ENCODE results near the gene LRRC25. TPM values are rescaled to one million over a fixed set of nuclear protein-coding genes. Genes with fewer than 3 reads are reported as not detected.
A peak's percentile ranks its signal among the peaks of the same experiment; 100 is the strongest.

Gene LRRC25
- total RNA-seq, 1 experiment from 2014 or later = not detected

DNA sequence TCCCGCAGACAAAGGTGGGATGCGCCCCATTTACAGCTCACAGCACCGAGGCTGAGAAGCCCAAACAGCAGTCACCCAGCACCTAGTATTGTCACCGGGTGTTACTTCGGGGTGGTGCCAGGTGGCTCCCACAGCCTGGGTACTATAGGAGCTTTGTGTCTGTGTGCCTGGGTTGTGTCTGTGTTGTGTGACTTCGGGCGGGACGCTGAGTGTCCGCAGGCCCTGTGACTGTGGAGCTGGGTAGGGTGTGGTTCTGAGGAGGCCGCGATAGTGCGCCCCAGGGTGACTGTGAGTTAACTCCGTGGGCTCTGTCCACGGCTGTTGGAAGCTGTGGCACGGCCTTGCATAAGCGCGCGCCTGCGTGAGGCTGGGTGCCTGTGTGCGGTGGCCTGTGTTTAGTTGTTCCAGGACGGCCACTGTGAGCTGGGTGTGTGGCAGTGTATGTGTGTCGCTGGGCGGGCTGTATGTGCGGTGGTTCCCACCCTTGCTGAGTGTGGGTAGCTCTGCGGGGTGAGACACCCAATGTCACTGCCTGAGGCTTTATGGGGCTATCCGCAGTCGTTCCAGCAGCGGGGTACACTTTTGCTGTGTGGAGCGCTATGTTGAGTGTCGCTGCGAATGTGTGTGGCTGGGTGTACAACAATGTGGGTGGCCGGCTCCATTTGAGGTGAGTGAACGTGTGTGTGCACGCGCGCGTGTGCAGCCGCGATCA is 21.2 kb upstream of the LRRC25 start:
- TF ChIP-seq, protein P1, sequence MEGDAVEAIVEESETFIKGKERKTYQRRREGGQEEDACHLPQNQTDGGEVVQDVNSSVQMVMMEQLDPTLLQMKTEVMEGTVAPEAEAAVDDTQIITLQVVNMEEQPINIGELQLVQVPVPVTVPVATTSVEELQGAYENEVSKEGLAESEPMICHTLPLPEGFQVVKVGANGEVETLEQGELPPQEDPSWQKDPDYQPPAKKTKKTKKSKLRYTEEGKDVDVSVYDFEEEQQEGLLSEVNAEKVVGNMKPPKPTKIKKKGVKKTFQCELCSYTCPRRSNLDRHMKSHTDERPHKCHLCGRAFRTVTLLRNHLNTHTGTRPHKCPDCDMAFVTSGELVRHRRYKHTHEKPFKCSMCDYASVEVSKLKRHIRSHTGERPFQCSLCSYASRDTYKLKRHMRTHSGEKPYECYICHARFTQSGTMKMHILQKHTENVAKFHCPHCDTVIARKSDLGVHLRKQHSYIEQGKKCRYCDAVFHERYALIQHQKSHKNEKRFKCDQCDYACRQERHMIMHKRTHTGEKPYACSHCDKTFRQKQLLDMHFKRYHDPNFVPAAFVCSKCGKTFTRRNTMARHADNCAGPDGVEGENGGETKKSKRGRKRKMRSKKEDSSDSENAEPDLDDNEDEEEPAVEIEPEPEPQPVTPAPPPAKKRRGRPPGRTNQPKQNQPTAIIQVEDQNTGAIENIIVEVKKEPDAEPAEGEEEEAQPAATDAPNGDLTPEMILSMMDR (IDR thresholded peaks at IDR 0.05; ENCODE audit: unreplicated experiment) = no peak
- H3K27ac Mint-ChIP-seq (ENCODE audit: low read depth, unreplicated experiment) = no peak overlapping the region
- DNase-seq (ENCODE audit: unreplicated experiment) = no peak
- no peaks in the 10 kb centered on the region for H3K27me3 Mint-ChIP-seq (ENCODE audit: insufficient read depth, unreplicated experiment)
- intact Hi-C loops (cut with micrococcal nuclease) = no loop called here
- H3K36me3 Mint-ChIP-seq (ENCODE audit: insufficient read depth, unreplicated experiment) = peaks cover 7% of the 10 kb centered on the region
- ChIA-PET POLR2A (interaction anchor here (0.7 to 2.7 kb wide), 19 partner anchors 8 to 213 kb away, joined by 3 to 24 read pairs (median 4); partner anchors contain the start of genes ELL, GDF15, JUND and LSM4), CTCF (interaction anchor here (0.6 to 2.9 kb wide), 22 partner anchors 8 to 424 kb away, joined by 3 to 10 read pairs (median 3); no protein-coding TSS in a partner anchor)
- H3K4me3 Mint-ChIP-seq (ENCODE audit: unreplicated experiment) = peak overlapping the region; percentile 77
- BruUV-seq (replicated peaks) = no TSS peak
- H3K9me3 Mint-ChIP-seq (ENCODE audit: unreplicated experiment) = no peaks in the 10 kb centered on the region
- peaks cover 29% of the 10 kb centered on the region for H3K4me1 Mint-ChIP-seq (ENCODE audit: insufficient read depth, unreplicated experiment)

DNA sequence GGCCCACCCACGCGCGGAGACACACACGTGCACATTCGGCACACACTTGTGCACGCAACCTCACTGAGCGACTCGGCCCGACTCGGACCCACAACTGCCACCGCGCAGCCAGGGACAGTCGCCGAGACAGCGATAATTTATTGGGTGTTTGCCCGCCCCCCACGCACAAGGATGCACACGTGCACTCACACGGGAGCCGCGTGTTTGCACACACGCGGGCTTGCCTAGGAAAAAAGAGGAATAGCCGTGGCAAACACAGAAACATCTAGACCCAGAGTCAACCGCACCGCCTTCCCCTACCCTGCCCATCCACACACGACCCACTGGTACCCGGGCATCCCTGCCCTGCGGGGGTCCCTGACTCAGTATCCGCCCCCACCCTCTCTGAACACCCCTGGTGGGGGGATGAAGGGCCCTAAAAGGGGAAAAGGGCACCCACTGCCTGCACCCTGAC is 20.6 kb upstream of the LRRC25 start:
- ChIA-PET POLR2A (interaction anchor here (1.3 to 2.3 kb wide), 5 partner anchors 8 to 138 kb away, joined by 6 to 24 read pairs (median 8); partner anchors contain the start of genes GDF15 and JUND), CTCF (interaction anchor here (0.6 to 1.9 kb wide), 9 partner anchors 20 to 186 kb away, joined by 3 to 10 read pairs (median 3); no protein-coding TSS in a partner anchor)
- no TSS peak for BruUV-seq (replicated peaks)
- Mint-ChIP-seq H3K9me3 (ENCODE audit: unreplicated experiment) (no peaks in the 10 kb centered on the region), H3K4me1 (ENCODE audit: insufficient read depth, unreplicated experiment) (peaks cover 26% of the 10 kb centered on the region), H3K27ac (ENCODE audit: low read depth, unreplicated experiment) (no peak overlapping the region), H3K4me3 (ENCODE audit: unreplicated experiment) (peak overlapping the region; percentile 77), H3K36me3 (ENCODE audit: insufficient read depth, unreplicated experiment) (peaks cover 7% of the 10 kb centered on the region), H3K27me3 (ENCODE audit: insufficient read depth, unreplicated experiment) (no peaks in the 10 kb centered on the region)
- DNase-seq (ENCODE audit: unreplicated experiment) = no peak
- intact Hi-C loops (cut with micrococcal nuclease) = no loop called here
- TF ChIP-seq, protein P1 (IDR thresholded peaks at IDR 0.05; ENCODE audit: unreplicated experiment) = no peak

DNA sequence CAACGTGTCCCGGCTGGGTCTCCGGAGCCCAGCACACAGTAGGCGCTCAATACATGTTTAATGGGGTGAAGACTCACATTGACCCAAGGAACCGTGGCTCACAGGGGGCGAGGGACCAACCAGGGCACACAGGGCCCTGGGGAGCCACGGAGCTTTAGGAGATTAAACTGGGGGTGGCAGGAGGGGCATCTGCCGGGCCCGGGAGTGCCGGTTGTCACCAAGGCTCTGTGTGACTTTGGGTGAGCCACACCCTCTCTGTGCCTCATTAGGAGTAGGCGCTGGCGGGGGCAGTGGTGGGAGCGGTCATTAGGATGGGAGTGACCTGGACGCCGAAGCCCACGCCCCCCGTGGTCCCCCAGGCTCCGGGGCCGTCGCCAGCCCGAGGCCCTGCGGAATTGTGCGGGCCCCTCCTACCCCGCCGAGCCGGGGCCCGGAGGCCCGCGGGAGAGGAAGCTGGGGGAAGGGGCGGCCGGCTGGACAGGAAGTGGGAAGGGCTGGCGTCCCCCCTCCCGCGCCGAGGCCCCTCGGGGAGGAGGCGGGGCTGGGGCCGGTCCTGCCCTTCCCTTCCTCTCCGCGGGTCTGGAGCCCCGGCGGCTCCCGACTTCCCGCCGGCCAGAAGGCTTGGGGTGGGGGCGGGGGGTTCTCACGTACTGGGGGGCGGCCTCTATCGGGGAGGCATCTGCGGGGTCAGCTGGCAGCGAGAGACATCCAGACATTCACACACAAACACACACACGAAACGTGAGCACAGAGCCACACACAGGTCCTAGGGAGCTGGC is 20.0 kb upstream of the LRRC25 start:
- peak; percentile 43 for DNase-seq (ENCODE audit: unreplicated experiment)
- peaks cover 7% of the 10 kb centered on the region for H3K36me3 Mint-ChIP-seq (ENCODE audit: insufficient read depth, unreplicated experiment)
- peak overlapping the region; percentile 77 for H3K4me3 Mint-ChIP-seq (ENCODE audit: unreplicated experiment)
- ChIA-PET POLR2A (interaction anchor here (1.7 to 2.0 kb wide), 2 partner anchors 32 to 137 kb away, joined by 6 to 24 read pairs; partner anchors contain the start of genes GDF15 and JUND), CTCF (interaction anchor here (0.6 to 2.0 kb wide), 8 partner anchors 20 to 185 kb away, joined by 3 to 8 read pairs (median 3); no protein-coding TSS in a partner anchor)
- TF ChIP-seq, protein P1 (IDR thresholded peaks at IDR 0.05; ENCODE audit: unreplicated experiment) = no peak
- no peaks in the 10 kb centered on the region for H3K9me3 Mint-ChIP-seq (ENCODE audit: unreplicated experiment)
- peaks cover 21% of the 10 kb centered on the region for H3K4me1 Mint-ChIP-seq (ENCODE audit: insufficient read depth, unreplicated experiment)
- intact Hi-C loops (cut with micrococcal nuclease) = no loop called here
- BruUV-seq (replicated peaks) = no TSS peak
- H3K27me3 Mint-ChIP-seq (ENCODE audit: insufficient read depth, unreplicated experiment) = no peaks in the 10 kb centered on the region
- peak overlapping the region; percentile 57 for H3K27ac Mint-ChIP-seq (ENCODE audit: low read depth, unreplicated experiment)
